Calu3 (cell line): Measurements from ENCODE around the gene USP7. TPM values are rescaled to one million over a fixed set of nuclear protein-coding genes. Genes with fewer than 3 reads are reported as not detected.

Experiments
- BruUV-seq: library from RNA; stranded (reverse); fragments of 400-500 nt; replicated peaks from 2 replicates; lab custom pipeline; 2021; lab: Mats Ljungman, UMichigan
- CTCF ChIA-PET: fragments of 300-600 bp; sonication (Branson Sonifier 250); formaldehyde crosslinking; loops from one replicate; lab custom pipeline; 2022; ENCODE audit warnings: antibody characterized with exemption; lab: Charles Lee
- DNase-seq: peaks from one replicate; pipeline ENCODE4 v3.0.0; 2022
- H3K27ac Mint-ChIP-seq: one replicate; pipeline ENCODE4 v1.8.0; 2022; ENCODE audit warnings: mixed read lengths; ENCODE audit not compliant: unreplicated experiment
- H3K27me3 Mint-ChIP-seq: one replicate; pipeline ENCODE4 v1.8.0; 2022; ENCODE audit warnings: mixed read lengths; ENCODE audit not compliant: unreplicated experiment
- H3K36me3 Mint-ChIP-seq: one replicate; pipeline ENCODE4 v1.8.0; 2022; ENCODE audit warnings: mild to moderate bottlenecking, moderate library complexity, mixed read lengths; ENCODE audit not compliant: insufficient read depth, unreplicated experiment
- H3K4me1 Mint-ChIP-seq: one replicate; pipeline ENCODE4 v1.8.0; 2022; ENCODE audit warnings: mild to moderate bottlenecking, low read depth, mixed read lengths; ENCODE audit not compliant: unreplicated experiment
- H3K4me3 Mint-ChIP-seq: one replicate; pipeline ENCODE4 v1.8.0; 2022; ENCODE audit warnings: mild to moderate bottlenecking, low read depth, moderate library complexity, mixed read lengths; ENCODE audit not compliant: unreplicated experiment
- H3K9me3 Mint-ChIP-seq: one replicate; pipeline ENCODE4 v1.8.0; 2022; ENCODE audit warnings: low read depth, mixed read lengths; ENCODE audit not compliant: unreplicated experiment
- CTCF ChIP-seq: fragments of 200-600 bp; IDR thresholded peaks from one replicate; pipeline ENCODE4 v1.8.0; 2022; ENCODE audit warnings: antibody characterized with exemption; ENCODE audit not compliant: unreplicated experiment
- intact Hi-C: fragments of 100-400 bp; cut with micrococcal nuclease; formaldehyde crosslinking; loops from one replicate; pipeline ENCODE4 v1.10.0; 2022; ENCODE audit not compliant: unreplicated experiment
- total RNA-seq: library from RNA; stranded (reverse); gene quantifications from 2 replicates; pipeline ENCODE4 v1.2.3, GENCODE V29; 2022

Gene USP7
- total RNA-seq, 1 experiment from 2014 or later = 165 TPM

- BruUV-seq = no TSS peak
Observed at GRCh38 chr16:8907096-8907495, 56.6 kb downstream of the USP7 start.

GRCh38 chr16:8905795-8906591 lies 57.7 kb downstream of the USP7 start:
- no peak overlapping the region for H3K4me3 Mint-ChIP-seq
- H3K36me3 Mint-ChIP-seq = peaks cover 73% of the 10 kb centered on the region
- CTCF ChIA-PET = interaction anchor here (1.2 kb wide), 1 partner anchor 31 kb away, joined by 3 read pairs; no protein-coding TSS in a partner anchor
- H3K4me1 Mint-ChIP-seq = peaks cover 8% of the 10 kb centered on the region
- DNase-seq = no peak
- TF ChIP-seq CTCF = peak; percentile 39
- H3K27ac Mint-ChIP-seq = no peak overlapping the region
- no peaks in the 10 kb centered on the region for H3K27me3 Mint-ChIP-seq
- no TSS peak for BruUV-seq
- H3K9me3 Mint-ChIP-seq = no peaks in the 10 kb centered on the region
- intact Hi-C loops = loop anchor here (5.0 kb wide), 1 partner anchor 101 kb away; no protein-coding TSS in a partner anchor

More at GRCh38 chr16:8907096-8907495, 56.6 kb downstream of the USP7 start:
- CTCF ChIA-PET = interaction anchor here (0.7 kb wide), 1 partner anchor 102 kb away, joined by 3 read pairs; no protein-coding TSS in a partner anchor
- TF ChIP-seq CTCF = no peak
- no peak overlapping the region for H3K27ac Mint-ChIP-seq
- H3K4me1 Mint-ChIP-seq = peaks cover 19% of the 10 kb centered on the region
- no peaks in the 10 kb centered on the region for H3K9me3 Mint-ChIP-seq
- no peak for DNase-seq
- H3K4me3 Mint-ChIP-seq = no peak overlapping the region
- no peaks in the 10 kb centered on the region for H3K27me3 Mint-ChIP-seq
- H3K36me3 Mint-ChIP-seq = peaks cover 74% of the 10 kb centered on the region
- intact Hi-C loops = loop anchor here (5.0 kb wide), 1 partner anchor 100 kb away; no protein-coding TSS in a partner anchor

- CTCF ChIA-PET = interaction anchor here (1.2 kb wide), 1 partner anchor 31 kb away, joined by 3 read pairs; no protein-coding TSS in a partner anchor
- H3K36me3 Mint-ChIP-seq = peaks cover 80% of the 10 kb centered on the region
- H3K9me3 Mint-ChIP-seq = no peaks in the 10 kb centered on the region
- DNase-seq = peak; percentile 29
- no TSS peak for BruUV-seq
- no peak for TF ChIP-seq CTCF
- no peak overlapping the region for H3K4me3 Mint-ChIP-seq
- H3K27ac Mint-ChIP-seq = no peak overlapping the region
- intact Hi-C loops = loop anchor here (5.0 kb wide), 1 partner anchor 102 kb away; no protein-coding TSS in a partner anchor
- H3K4me1 Mint-ChIP-seq = peaks cover 1% of the 10 kb centered on the region
- no peaks in the 10 kb centered on the region for H3K27me3 Mint-ChIP-seq
Observed at GRCh38 chr16:8905168-8905762, 58.4 kb downstream of the USP7 start.

GRCh38 chr16:8904018-8904430 lies 59.7 kb downstream of the USP7 start:
- no peak for DNase-seq
- Mint-ChIP-seq H3K27ac (no peak overlapping the region), H3K4me3 (no peak overlapping the region), H3K9me3 (no peaks in the 10 kb centered on the region), H3K36me3 (peaks cover 89% of the 10 kb centered on the region), H3K27me3 (no peaks in the 10 kb centered on the region), H3K4me1 (no peaks in the 10 kb centered on the region)
- no TSS peak for BruUV-seq
- no peak for TF ChIP-seq CTCF
- intact Hi-C loops = no loop called here
- CTCF ChIA-PET = interaction anchor here (0.6 to 0.9 kb wide), 3 partner anchors 35 to 223 kb away, joined by 3 to 9 read pairs (median 5); no protein-coding TSS in a partner anchor
